PC-3 (cell line): ENCODE results near the gene TK2. TPM values are rescaled to one million over a fixed set of nuclear protein-coding genes. Genes with fewer than 3 reads are reported as not detected.

Experiments used
- ATAC-seq: fragments of 200-7000 bp; cut with Tn5 transposase; 2 replicates; pipeline ENCODE4 v1.9.1; 2020; ENCODE audit warnings: mild to moderate bottlenecking, moderate library complexity
- BruUV-seq: library from RNA; stranded (reverse); fragments of 400-500 nt; replicated peaks from 2 replicates; lab custom pipeline; 2021; lab: Mats Ljungman, UMichigan
- CTCF ChIA-PET: fragments of 300-600 bp; sonication (Branson Sonifier 250); formaldehyde crosslinking; loops from one replicate; lab custom pipeline; 2022; ENCODE audit warnings: antibody characterized with exemption; lab: Charles Lee
- POLR2A ChIA-PET: fragments of 300-600 bp; sonication (Branson Sonifier 250); formaldehyde crosslinking; loops from one replicate; lab custom pipeline; 2022; ENCODE audit warnings: antibody characterized with exemption; ENCODE audit not compliant: unreplicated experiment; lab: Charles Lee
- DNase-seq: peaks from one replicate; pipeline ENCODE4 v3.0.0-alpha.2; 2015
- H2AFZ ChIP-seq: fragments of 300-600 bp; sonication (generic); 2 replicates; pipeline ENCODE4 v1.6.0; 2016; ENCODE audit warnings: antibody characterized with exemption, low read length
- H3F3A ChIP-seq: fragments of 300-600 bp; sonication (generic); one replicate; pipeline ENCODE4 v1.6.0; 2017; ENCODE audit warnings: antibody characterized with exemption, low read length, control low read depth, mild to moderate bottlenecking; ENCODE audit not compliant: unreplicated experiment
- H3K27ac ChIP-seq: fragments of 300-600 bp; sonication (generic); 2 replicates; pipeline ENCODE4 v1.5.1; 2016; ENCODE audit warnings: mild to moderate bottlenecking, low read length
- H3K27me3 ChIP-seq: fragments of 300-600 bp; sonication (generic); 2 replicates; pipeline ENCODE4 v1.6.1; 2016; ENCODE audit warnings: low read length, mixed read lengths
- H3K36me3 ChIP-seq: fragments of 300-600 bp; sonication (generic); 2 replicates; pipeline ENCODE4 v1.6.1; 2016; ENCODE audit warnings: low read depth, mixed run types, low read length, mixed read lengths
- H3K4me1 ChIP-seq: fragments of 300-600 bp; sonication (generic); 2 replicates; pipeline ENCODE4 v1.5.1; 2016; ENCODE audit warnings: low read length; ENCODE audit not compliant: insufficient read depth
- H3K4me2 ChIP-seq: fragments of 300-600 bp; sonication (generic); 2 replicates; pipeline ENCODE4 v1.6.0; 2016; ENCODE audit warnings: low read length
- H3K4me3 ChIP-seq: fragments of 300-600 bp; sonication (generic); 2 replicates; pipeline ENCODE4 v1.5.1; 2016; ENCODE audit warnings: mild to moderate bottlenecking, low read length, mixed read lengths
- H3K79me2 ChIP-seq: fragments of 300-600 bp; sonication (generic); 2 replicates; pipeline ENCODE4 v1.6.1; 2017; ENCODE audit warnings: low read length, mixed read lengths
- H3K9ac ChIP-seq: fragments of 300-600 bp; sonication (generic); 2 replicates; pipeline ENCODE4 v1.6.0; 2016; ENCODE audit warnings: mild to moderate bottlenecking, low read length
- H3K9me2 ChIP-seq: fragments of 300-600 bp; sonication (generic); replicated peaks from 2 replicates; pipeline ENCODE4 v1.6.1; 2016; ENCODE audit warnings: mixed run types, low read length, mixed read lengths
- H3K9me3 ChIP-seq: fragments of 300-600 bp; sonication (generic); 2 replicates; pipeline ENCODE4 v1.6.1; 2016; ENCODE audit warnings: low read length, mixed read lengths
- H4K20me1 ChIP-seq: fragments of 300-600 bp; sonication (generic); 2 replicates; pipeline ENCODE4 v1.6.1; 2016; ENCODE audit warnings: low read length, mixed read lengths
- CTCF ChIP-seq: fragments of 300-600 bp; sonication (generic); conservative IDR thresholded peaks from 2 replicates; pipeline ENCODE4 v1.5.1; 2017; ENCODE audit warnings: antibody characterized with exemption, low read depth, mild to moderate bottlenecking, low read length
- EZH2 ChIP-seq: fragments of 300-600 bp; sonication (generic); IDR thresholded peaks from one replicate; pipeline ENCODE4 v1.6.1; 2017; ENCODE audit warnings: antibody characterized with exemption, mild to moderate bottlenecking, low read length; ENCODE audit not compliant: unreplicated experiment
- EZH2phosphoT487 ChIP-seq: fragments of 300-600 bp; sonication (generic); IDR thresholded peaks from 2 replicates; pipeline ENCODE4 v1.6.1; 2018; ENCODE audit warnings: mild to moderate bottlenecking, antibody characterized with exemption, low read length, borderline replicate concordance
- intact Hi-C: fragments of 100-400 bp; cut with micrococcal nuclease; formaldehyde crosslinking; loops from 2 replicates; pipeline ENCODE4 v1.9.0; 2023
- total RNA-seq: library from RNA; depleted of rRNA; stranded (reverse); fragments of >200 nt; gene quantifications from 2 replicates; pipeline ENCODE4 v1.2.3, GENCODE V29; 2014

Gene TK2
- total RNA-seq, 1 experiment from 2014 or later, result 8.3 TPM

GRCh38 chr16:66547101-66547989, 2.6 kb downstream of the TK2 start:
- no peak for DNase-seq
- BruUV-seq, result no TSS peak

GRCh38 chr16:66544016-66544757, 5.7 kb downstream of the TK2 start:
- intact Hi-C loops, result no loop called here
- H3K27me3 ChIP-seq, result no peaks in the 10 kb centered on the region
- H3K4me1 ChIP-seq, result peaks cover 3% of the 10 kb centered on the region; the same call in 1 of the 2 replicates
- no peaks in the 10 kb centered on the region for H3K36me3 ChIP-seq
- TF ChIP-seq CTCF (no peak), EZH2 (no peak), EZH2phosphoT487 (no peak)
- H2AFZ ChIP-seq, result no peak overlapping the region
- ATAC-seq (no peak), DNase-seq (no peak)
- H3K9ac ChIP-seq, result no peak overlapping the region
- no peak overlapping the region for H3K27ac ChIP-seq
- H3K79me2 ChIP-seq, result no peaks in the 10 kb centered on the region
- H4K20me1 ChIP-seq, result no peaks in the 10 kb centered on the region
- no peaks in the 10 kb centered on the region for H3K9me2 ChIP-seq
- no peak overlapping the region for H3K4me2 ChIP-seq
- H3K4me3 ChIP-seq, result no peak overlapping the region
- no TSS peak for BruUV-seq
- CTCF ChIA-PET, result no interaction called here
- H3K9me3 ChIP-seq, result no peaks in the 10 kb centered on the region
- POLR2A ChIA-PET, result no interaction called here
- H3F3A ChIP-seq, result no peaks in the 10 kb centered on the region

More at GRCh38 chr16:66547101-66547989, 2.6 kb downstream of the TK2 start:
- intact Hi-C loops, result no loop called here
- H3K4me3 ChIP-seq, result no peak overlapping the region
- no peak for ATAC-seq
- H4K20me1 ChIP-seq, result no peaks in the 10 kb centered on the region
- POLR2A ChIA-PET, result interaction anchor here (0.6 kb wide), 1 partner anchor 35 kb away, joined by 3 read pairs; no protein-coding TSS in a partner anchor
- H2AFZ ChIP-seq, result no peak overlapping the region
- no peak for TF ChIP-seq EZH2phosphoT487
- TF ChIP-seq CTCF, result no peak
- no peak for TF ChIP-seq EZH2
- no peaks in the 10 kb centered on the region for H3K9me3 ChIP-seq
- no peaks in the 10 kb centered on the region for H3F3A ChIP-seq
- H3K27ac ChIP-seq, result no peak overlapping the region
- CTCF ChIA-PET, result no interaction called here
- H3K9me2 ChIP-seq, result no peaks in the 10 kb centered on the region
- no peak overlapping the region for H3K4me2 ChIP-seq
- H3K9ac ChIP-seq, result no peak overlapping the region
- H3K4me1 ChIP-seq, result peaks cover 12% of the 10 kb centered on the region; the same call in 1 of the 2 replicates
- H3K36me3 ChIP-seq, result no peaks in the 10 kb centered on the region
- no peaks in the 10 kb centered on the region for H3K79me2 ChIP-seq
- H3K27me3 ChIP-seq, result no peaks in the 10 kb centered on the region
